Measurements from ENCODE around the gene KRTAP21-2.

GRCh38 chr21:30758306-30758705 is 11.2 kb upstream of the KRTAP21-2 start:
- TF ChIP-seq CTCF (IDR thresholded peaks at IDR 0.05): no peak
- TF ChIP-seq POLR2A (IDR thresholded peaks at IDR 0.05): no peak
